Fibroblast of lung (primary cell): ENCODE results near the gene KLF18. TPM values are rescaled to one million over a fixed set of nuclear protein-coding genes. Genes with fewer than 3 reads are reported as not detected.

Experiments
- DNase-seq, 2 donors: peaks; one replicate each; pipeline versions ENCODE4 v3.0.0 to v3.0.0-alpha.2; 2010; ENCODE audit warnings: low read depth in 2 of 2
- H2AFZ ChIP-seq: 2 replicates; pipeline ENCODE4 v1.5.1; 2012; ENCODE audit warnings: low read length, control low read depth, inconsistent platforms
- H3K27ac ChIP-seq: 2 replicates; pipeline ENCODE4 v1.5.1; 2011; ENCODE audit warnings: low read length, control low read depth; ENCODE audit not compliant: insufficient read depth
- H3K27me3 ChIP-seq: 2 replicates; pipeline ENCODE4 v1.5.1; 2011; ENCODE audit warnings: mild to moderate bottlenecking, low read length; ENCODE audit not compliant: control insufficient read depth, insufficient read depth
- H3K36me3 ChIP-seq: 2 replicates; pipeline ENCODE4 v1.5.1; 2011; ENCODE audit warnings: low read length; ENCODE audit not compliant: control insufficient read depth, insufficient read depth
- H3K4me1 ChIP-seq: 2 replicates; pipeline ENCODE4 v1.5.1; 2011; ENCODE audit warnings: low read length; ENCODE audit not compliant: control insufficient read depth, insufficient read depth; ENCODE audit errors: extremely low read depth
- H3K4me2 ChIP-seq: 2 replicates; pipeline ENCODE4 v1.5.1; 2011; ENCODE audit warnings: low read length, control low read depth; ENCODE audit not compliant: insufficient read depth; ENCODE audit errors: extremely low read depth
- H3K4me3 ChIP-seq, 4 experiments: fragments of 200-600 bp in 1 of 4; sonication (generic) in 1 of 4; replicated peaks in 1 of 4; 2 replicates each; pipeline ENCODE4 v1.5.1; 2011 to 2016; ENCODE audit warnings: low read length in 4 of 4, low read depth in 3 of 4, mild to moderate bottlenecking in 3 of 4, control low read depth in 2 of 4, inconsistent platforms in 1 of 4, mixed read lengths in 1 of 4; ENCODE audit not compliant: insufficient read depth in 1 of 4; ENCODE audit errors: control extremely low read depth in 1 of 4
- H3K79me2 ChIP-seq: 2 replicates; pipeline ENCODE4 v1.5.1; 2012; ENCODE audit warnings: mild to moderate bottlenecking, low read length, inconsistent platforms; ENCODE audit not compliant: control insufficient read depth, insufficient read depth
- H3K9ac ChIP-seq: 2 replicates; pipeline ENCODE4 v1.5.1; 2011; ENCODE audit warnings: mild to moderate bottlenecking, low read length, control low read depth; ENCODE audit not compliant: insufficient read depth
- H3K9me3 ChIP-seq: 2 replicates; pipeline ENCODE4 v1.5.1; 2012; ENCODE audit warnings: low read depth, low read length; ENCODE audit not compliant: control insufficient read depth, insufficient read depth
- H4K20me1 ChIP-seq: 2 replicates; pipeline ENCODE4 v1.5.1; 2011; ENCODE audit warnings: low read length; ENCODE audit not compliant: control insufficient read depth, insufficient read depth; ENCODE audit errors: extremely low read depth
- EZH2 ChIP-seq: IDR thresholded peaks from 2 replicates; pipeline ENCODE4 v1.5.1; 2012; ENCODE audit warnings: low read length, control low read depth, mild to moderate bottlenecking; ENCODE audit errors: missing control alignments
- polyA plus RNA-seq, 2 donors: library from polyadenylated mRNA; depleted of rRNA in 1 of 2; stranded (reverse) in 1 of 2; unstranded in 1 of 2; fragments of >200 nt; gene quantifications; 2 replicates each; pipeline ENCODE4 v1.2.1, GENCODE V29; 2011 to 2012; ENCODE audit warnings: missing spikeins in 1 of 2
- total RNA-seq: library from RNA; depleted of rRNA; stranded (reverse); fragments of >200 nt; gene quantifications from 2 replicates; pipeline ENCODE4 v1.2.1, GENCODE V29; 2014
- TF ChIP-seq, protein P1 (sequence below), 2 donors: IDR thresholded peaks in 1 of 2; conservative IDR thresholded peaks in 1 of 2; 1 replicate in 1 of 2; 2 replicates in 1 of 2; pipeline ENCODE4 v1.5.1; 2011 to 2012; ENCODE audit warnings: low read length in 2 of 2, control low read depth in 1 of 2, inconsistent platforms in 1 of 2, low read depth in 1 of 2, mild to moderate bottlenecking in 1 of 2

The KLF18 gene
- total and polyA plus RNA-seq, 2 donors (not counting 1 experiment from before 2014, with no cell fraction given), result not detected

- Histone ChIP-seq H3K79me2 (no peaks in the 10 kb centered on the region), H3K4me2 (no peak overlapping the region), H3K27ac (no peak overlapping the region), H3K9me3 (no peaks in the 10 kb centered on the region), H3K9ac (no peak overlapping the region), H3K27me3 (peaks cover 3% of the 10 kb centered on the region), H3K4me3 (no peak overlapping the region), H4K20me1 (no peaks in the 10 kb centered on the region), H2AFZ (no peak overlapping the region), H3K4me1 (no peaks in the 10 kb centered on the region), H3K36me3 (no peaks in the 10 kb centered on the region)
- DNase-seq, result no peak
- TF ChIP-seq EZH2, result no peak
- TF ChIP-seq, protein P1, sequence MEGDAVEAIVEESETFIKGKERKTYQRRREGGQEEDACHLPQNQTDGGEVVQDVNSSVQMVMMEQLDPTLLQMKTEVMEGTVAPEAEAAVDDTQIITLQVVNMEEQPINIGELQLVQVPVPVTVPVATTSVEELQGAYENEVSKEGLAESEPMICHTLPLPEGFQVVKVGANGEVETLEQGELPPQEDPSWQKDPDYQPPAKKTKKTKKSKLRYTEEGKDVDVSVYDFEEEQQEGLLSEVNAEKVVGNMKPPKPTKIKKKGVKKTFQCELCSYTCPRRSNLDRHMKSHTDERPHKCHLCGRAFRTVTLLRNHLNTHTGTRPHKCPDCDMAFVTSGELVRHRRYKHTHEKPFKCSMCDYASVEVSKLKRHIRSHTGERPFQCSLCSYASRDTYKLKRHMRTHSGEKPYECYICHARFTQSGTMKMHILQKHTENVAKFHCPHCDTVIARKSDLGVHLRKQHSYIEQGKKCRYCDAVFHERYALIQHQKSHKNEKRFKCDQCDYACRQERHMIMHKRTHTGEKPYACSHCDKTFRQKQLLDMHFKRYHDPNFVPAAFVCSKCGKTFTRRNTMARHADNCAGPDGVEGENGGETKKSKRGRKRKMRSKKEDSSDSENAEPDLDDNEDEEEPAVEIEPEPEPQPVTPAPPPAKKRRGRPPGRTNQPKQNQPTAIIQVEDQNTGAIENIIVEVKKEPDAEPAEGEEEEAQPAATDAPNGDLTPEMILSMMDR (conservative IDR thresholded peaks at IDR 0.05 in 1 of 2, IDR thresholded peaks at IDR 0.05 in 1 of 2; ENCODE audit: low read depth in 1 of 2, low read length in 2 of 2), result no peak
Measured at GRCh38 chr1:44138239-44138638, 3.2 kb downstream of the KLF18 start.

DNA sequence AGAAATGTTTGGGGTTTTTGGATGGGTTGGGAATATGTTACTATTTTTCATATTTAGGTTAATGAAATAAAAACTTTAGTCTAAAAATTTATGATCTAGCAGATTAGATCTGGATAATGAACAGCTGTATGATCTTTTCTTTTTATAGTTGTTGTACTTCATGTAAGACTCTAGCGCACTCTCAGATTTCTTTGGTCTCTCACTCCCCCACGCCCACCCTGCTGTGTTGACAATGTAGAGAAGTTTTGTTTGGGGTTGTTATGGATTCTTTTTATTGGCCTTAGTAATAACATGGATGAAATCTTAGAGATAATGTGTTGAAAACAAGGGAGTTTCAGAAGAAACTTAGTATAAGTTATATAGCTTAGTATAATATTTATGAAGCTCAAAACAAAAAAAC lies 5.5 kb downstream of the KLF18 start:
- Histone ChIP-seq H2AFZ (no peak overlapping the region), H3K4me2 (no peak overlapping the region), H3K36me3 (no peaks in the 10 kb centered on the region), H3K4me1 (no peaks in the 10 kb centered on the region), H3K9ac (no peak overlapping the region), H3K27ac (no peak overlapping the region), H3K79me2 (no peaks in the 10 kb centered on the region), H4K20me1 (no peaks in the 10 kb centered on the region), H3K9me3 (no peaks in the 10 kb centered on the region), H3K4me3 (no peak overlapping the region), H3K27me3 (peaks cover under 1% of the 10 kb centered on the region)
- DNase-seq, result no peak
- TF ChIP-seq, protein P1 (conservative IDR thresholded peaks at IDR 0.05 in 1 of 2, IDR thresholded peaks at IDR 0.05 in 1 of 2; ENCODE audit: low read depth in 1 of 2, low read length in 2 of 2), result no peak
- no peak for TF ChIP-seq EZH2

- DNase-seq, result no peak
- H2AFZ ChIP-seq, result no peak overlapping the region
- no peaks in the 10 kb centered on the region for H3K9me3 ChIP-seq
- H3K27ac ChIP-seq, result no peak overlapping the region
- no peak overlapping the region for H3K4me3 ChIP-seq
- H3K36me3 ChIP-seq, result no peaks in the 10 kb centered on the region
- H3K4me1 ChIP-seq, result no peaks in the 10 kb centered on the region
- no peaks in the 10 kb centered on the region for H3K79me2 ChIP-seq
- no peak overlapping the region for H3K9ac ChIP-seq
- no peak for TF ChIP-seq EZH2
- TF ChIP-seq, protein P1 (conservative IDR thresholded peaks at IDR 0.05 in 1 of 2, IDR thresholded peaks at IDR 0.05 in 1 of 2; ENCODE audit: low read depth in 1 of 2, low read length in 2 of 2), result no peak
- no peak overlapping the region for H3K4me2 ChIP-seq
- no peaks in the 10 kb centered on the region for H4K20me1 ChIP-seq
- H3K27me3 ChIP-seq, result no peaks in the 10 kb centered on the region
Measured at GRCh38 chr1:44134071-44134920, 7.1 kb downstream of the KLF18 start.
